Progenitor cell of endocrine pancreas (in vitro differentiated cells): ENCODE measurements around the gene LY6G6D. TPM values are rescaled to one million over a fixed set of nuclear protein-coding genes. Genes with fewer than 3 reads are reported as not detected.

ENCODE experiments used
- DNase-seq: peaks from one replicate; pipeline ENCODE4 v3.0.0; 2021; ENCODE audit warnings: low spot score; ENCODE audit not compliant: unreplicated experiment
- H3K27ac Mint-ChIP-seq: 2 replicates; pipeline ENCODE4 v1.8.0; 2021; ENCODE audit warnings: mild to moderate bottlenecking, moderate library complexity, mixed read lengths
- H3K27me3 Mint-ChIP-seq: 2 replicates; pipeline ENCODE4 v1.8.0; 2021; ENCODE audit warnings: mixed read lengths
- H3K36me3 Mint-ChIP-seq: 2 replicates; pipeline ENCODE4 v1.8.0; 2022; ENCODE audit warnings: mixed read lengths; ENCODE audit not compliant: insufficient read depth
- H3K4me1 Mint-ChIP-seq: 2 replicates; pipeline ENCODE4 v1.8.0; 2021; ENCODE audit warnings: low read depth, mixed read lengths
- H3K4me3 Mint-ChIP-seq: 2 replicates; pipeline ENCODE4 v1.8.0; 2021; ENCODE audit warnings: low read depth, mild to moderate bottlenecking, moderate library complexity, mixed read lengths
- H3K9me3 Mint-ChIP-seq: 2 replicates; pipeline ENCODE4 v1.8.0; 2021; ENCODE audit warnings: low read depth, mixed read lengths
- CTCF ChIP-seq: fragments of 200-600 bp; sonication (generic); IDR thresholded peaks from one replicate; pipeline ENCODE4 v1.5.0; 2021; ENCODE audit warnings: antibody characterized with exemption, mild to moderate bottlenecking; ENCODE audit not compliant: unreplicated experiment
- total RNA-seq: library from RNA; stranded (reverse); gene quantifications from 2 replicates; pipeline ENCODE4 v1.2.1, GENCODE V29; 2021

LY6G6D gene
- total RNA-seq, 1 donor from 2014 or later = not detected

GRCh38 chr6:31683591-31683990 is 31.6 kb upstream of the LY6G6D start:
- H3K27me3 Mint-ChIP-seq = no peaks in the 10 kb centered on the region
- no peak for DNase-seq
- H3K4me3 Mint-ChIP-seq = peak overlapping the region; percentile 83
- TF ChIP-seq CTCF = no peak
- H3K27ac Mint-ChIP-seq = peak overlapping the region; percentile 92
- peaks cover 14% of the 10 kb centered on the region for H3K36me3 Mint-ChIP-seq
- H3K9me3 Mint-ChIP-seq = no peaks in the 10 kb centered on the region
- peaks cover 15% of the 10 kb centered on the region for H3K4me1 Mint-ChIP-seq

- peaks cover 21% of the 10 kb centered on the region for H3K4me1 Mint-ChIP-seq
- no peak overlapping the region for H3K4me3 Mint-ChIP-seq
- peaks cover 18% of the 10 kb centered on the region for H3K36me3 Mint-ChIP-seq
- no peak for TF ChIP-seq CTCF
- H3K27ac Mint-ChIP-seq = no peak overlapping the region
- H3K27me3 Mint-ChIP-seq = no peaks in the 10 kb centered on the region
- no peaks in the 10 kb centered on the region for H3K9me3 Mint-ChIP-seq
- DNase-seq = no peak
Measured at GRCh38 chr6:31686483-31686882, 28.7 kb upstream of the LY6G6D start.

DNA sequence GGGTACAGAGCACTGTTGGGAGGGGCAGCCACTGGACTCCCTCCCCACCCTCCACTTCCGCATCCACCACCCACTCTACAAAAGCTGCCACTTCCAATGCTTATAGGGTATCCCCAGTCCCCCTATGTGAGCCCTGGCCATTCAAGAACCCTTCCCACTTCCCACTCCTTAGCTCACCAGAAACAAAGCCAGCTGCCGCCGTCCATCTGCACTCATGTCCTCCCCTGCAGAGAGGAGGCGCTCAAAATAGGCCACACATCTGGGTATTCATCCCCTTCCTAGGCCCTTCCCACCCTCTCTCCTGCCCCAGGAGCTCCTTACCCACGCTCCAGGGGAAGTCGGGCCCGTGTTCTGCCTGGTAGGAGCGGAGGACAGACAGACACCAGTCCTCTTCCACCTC is 27.8 kb upstream of the LY6G6D start:
- H3K27ac Mint-ChIP-seq = no peak overlapping the region
- H3K9me3 Mint-ChIP-seq = no peaks in the 10 kb centered on the region
- no peak for TF ChIP-seq CTCF
- H3K4me3 Mint-ChIP-seq = no peak overlapping the region
- peaks cover 18% of the 10 kb centered on the region for H3K4me1 Mint-ChIP-seq
- H3K36me3 Mint-ChIP-seq = peaks cover 19% of the 10 kb centered on the region
- DNase-seq = no peak
- no peaks in the 10 kb centered on the region for H3K27me3 Mint-ChIP-seq

DNA sequence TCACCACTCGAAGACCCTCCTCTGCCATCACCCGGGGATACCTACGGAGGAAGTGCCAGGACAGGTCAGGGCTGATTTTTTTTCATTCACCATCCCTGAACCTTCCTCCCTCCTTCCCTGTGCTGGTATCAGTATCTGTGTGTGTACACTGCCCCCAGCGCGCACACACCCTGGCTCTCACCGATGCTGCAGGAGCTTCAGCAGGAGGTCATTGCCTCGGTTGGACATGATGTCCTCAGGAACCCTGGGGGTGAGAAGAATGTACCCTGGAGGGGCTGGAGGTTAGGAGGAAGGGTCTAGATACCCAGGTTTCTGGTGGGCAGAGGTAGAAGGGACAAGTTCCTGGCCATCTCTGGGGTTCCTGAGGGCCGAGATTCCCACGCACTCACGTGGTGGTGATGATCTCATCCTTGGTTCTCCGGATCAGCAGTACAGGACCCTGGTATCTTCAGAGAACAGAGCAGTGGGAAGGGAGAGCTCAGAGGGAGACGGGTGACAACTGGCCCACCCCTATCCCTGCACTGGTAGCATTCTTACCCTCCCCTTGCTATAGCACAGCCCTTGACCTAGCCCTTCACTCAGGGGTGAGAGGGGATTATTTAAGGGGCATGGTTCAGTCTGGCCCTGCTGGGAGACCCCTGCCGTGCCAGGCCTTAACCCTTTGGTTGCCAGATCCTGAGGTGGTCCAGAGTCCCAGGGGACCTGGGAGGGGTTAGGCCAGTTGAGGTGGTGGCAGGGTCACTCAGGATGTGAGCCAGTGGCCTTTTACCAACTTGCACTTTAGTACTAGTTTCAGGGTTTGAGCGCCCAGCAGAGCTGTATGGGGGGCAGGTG is 27.1 kb upstream of the LY6G6D start:
- H3K4me3 Mint-ChIP-seq = no peak overlapping the region
- H3K27me3 Mint-ChIP-seq = no peaks in the 10 kb centered on the region
- no peak for TF ChIP-seq CTCF
- H3K9me3 Mint-ChIP-seq = no peaks in the 10 kb centered on the region
- peaks cover 17% of the 10 kb centered on the region for H3K4me1 Mint-ChIP-seq
- peaks cover 25% of the 10 kb centered on the region for H3K36me3 Mint-ChIP-seq
- H3K27ac Mint-ChIP-seq = no peak overlapping the region
- no peak for DNase-seq

- no peak for DNase-seq
- H3K27me3 Mint-ChIP-seq = no peaks in the 10 kb centered on the region
- TF ChIP-seq CTCF = peak; percentile 44
- H3K9me3 Mint-ChIP-seq = no peaks in the 10 kb centered on the region
- H3K4me1 Mint-ChIP-seq = peaks cover 11% of the 10 kb centered on the region
- H3K36me3 Mint-ChIP-seq = peaks cover 28% of the 10 kb centered on the region
- H3K27ac Mint-ChIP-seq = peak overlapping the region; percentile 96
- no peak overlapping the region for H3K4me3 Mint-ChIP-seq
Measured at GRCh38 chr6:31689249-31690110, 25.7 kb upstream of the LY6G6D start.
